ENCODE results near the gene ZNF761. TPM values are rescaled to one million over a fixed set of nuclear protein-coding genes. Genes with fewer than 3 reads are reported as not detected.
"Not testable (repeated sequence)": the region's sequence is repeated elsewhere in the genome, so short reads cannot be mapped to it uniquely, and the experiment has no call there.

ZNF761 gene
- total and polyA plus RNA-seq, 2 of the 13 experiments (the other 11 are each of a cell fraction or from before 2014, with no cell fraction given): 11.6 to 16.2 TPM

- CTCF ChIA-PET (ENCODE audit: low intra/inter-chr PET ratio, low total read pairs); H3K4me3 ChIP-seq (replicated peaks in 1 of 3; ENCODE audit: insufficient read depth in 1 of 3, low read depth in 2 of 3, low read length in 3 of 3); H3K27ac ChIP-seq (ENCODE audit: extremely low read length, insufficient read depth, low read length); in situ Hi-C loops (cut with HindIII; ENCODE audit: extremely low pct_ligation_motif_present, low pct_unique_long_range_greater_than_20kb); H3K27me3 ChIP-seq (ENCODE audit: control insufficient read depth in 1 of 2, insufficient read depth in 2 of 2, low read length in 2 of 2); intact Hi-C loops (cut with micrococcal nuclease; ENCODE audit: unreplicated experiment); H3K9me3 ChIP-seq (ENCODE audit: low read length); POLR2A ChIA-PET; FAIRE-seq; H3K9ac ChIP-seq (ENCODE audit: insufficient read depth, low read depth, low read length); H3K4me2 ChIP-seq (ENCODE audit: low read depth, low read length); H4K20me1 ChIP-seq (ENCODE audit: insufficient read depth, low read length); ATAC-seq; H3K79me2 ChIP-seq (ENCODE audit: insufficient read depth, low read length); DNase-seq (ENCODE audit: low spot score); H2AFZ ChIP-seq (ENCODE audit: low read length): not testable (repeated sequence)
- TF ChIP-seq MAFK (conservative IDR thresholded peaks at IDR 0.05 in 1 of 2, IDR thresholded peaks at IDR 0.05 in 1 of 2; ENCODE audit: low read length in 2 of 2): peak; percentile 16 to 56; a peak in 1 of 4 replicates
- Histone ChIP-seq H3K36me3 (replicated peaks in 1 of 2; ENCODE audit: control insufficient read depth in 1 of 2, insufficient read depth in 2 of 2, low read length in 2 of 2) (peaks cover 5 to 23% of the 10 kb centered on the region in 2 experiments; a peak in 4 of 5 replicates), H3K4me1 (ENCODE audit: insufficient read depth, low read length) (peaks cover 18% of the 10 kb centered on the region)
- WGBS (ENCODE audit: low lambda C conversion rate): 100% methylated on average over 1 of the region's 1 CpG
- TSS peak; percentile 30 for BruUV-seq (replicated peaks)
Measured at GRCh38 chr19:53397918-53398317, 33.9 kb upstream of the ZNF761 start.

DNA sequence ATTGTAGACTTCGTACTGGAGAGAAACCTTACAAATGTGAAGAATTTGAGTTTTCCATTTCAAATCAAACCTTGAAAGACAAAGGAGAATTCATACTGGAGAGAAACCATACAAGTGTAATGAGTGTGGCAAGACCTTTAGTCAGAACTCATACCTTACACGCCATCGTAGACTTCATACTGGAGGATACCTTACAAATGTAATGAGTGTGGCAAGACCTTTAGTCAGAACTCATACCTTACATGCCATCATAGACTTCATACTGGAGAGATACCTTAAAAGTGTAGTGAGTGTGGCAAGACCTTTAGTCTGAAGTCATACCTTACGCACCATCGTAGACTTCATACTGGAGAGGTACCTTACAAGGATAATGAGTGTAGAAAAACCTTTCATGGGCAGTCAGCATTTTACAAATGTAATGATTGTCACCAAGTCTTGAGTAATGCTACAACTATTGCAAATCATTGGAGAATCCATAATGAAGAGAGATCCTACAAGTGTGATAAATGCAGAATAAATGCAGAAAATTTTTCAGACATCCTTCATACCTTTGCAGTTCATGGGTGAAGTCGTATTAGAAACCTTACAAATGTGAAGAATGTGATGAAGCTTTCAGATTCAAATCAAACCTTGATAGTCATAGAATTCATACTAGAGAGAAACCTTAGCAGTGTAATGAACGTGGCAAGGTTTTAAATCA, 22.1 kb upstream of the ZNF761 start:
- Histone ChIP-seq H3K9ac (ENCODE audit: insufficient read depth, low read depth, low read length) (no peak overlapping the region), H4K20me1 (ENCODE audit: insufficient read depth, low read length) (no peaks in the 10 kb centered on the region), H3K4me2 (ENCODE audit: low read depth, low read length) (no peak overlapping the region), H3K79me2 (ENCODE audit: insufficient read depth, low read length) (no peaks in the 10 kb centered on the region), H3K4me1 (ENCODE audit: insufficient read depth, low read length) (no peaks in the 10 kb centered on the region), H3K36me3 (replicated peaks in 1 of 2; ENCODE audit: control insufficient read depth in 1 of 2, insufficient read depth in 2 of 2, low read length in 2 of 2) (peaks cover 10 to 35% of the 10 kb centered on the region in 2 experiments; a peak in 4 of 5 replicates), H3K27ac (ENCODE audit: extremely low read length, insufficient read depth, low read length) (no peak overlapping the region), H3K4me3 (replicated peaks in 1 of 3; ENCODE audit: insufficient read depth in 1 of 3, low read depth in 2 of 3, low read length in 3 of 3) (no peak overlapping the region), H2AFZ (ENCODE audit: low read length) (no peak overlapping the region), H3K9me3 (ENCODE audit: low read length) (peaks cover 77% of the 10 kb centered on the region), H3K27me3 (ENCODE audit: control insufficient read depth in 1 of 2, insufficient read depth in 2 of 2, low read length in 2 of 2) (no peaks in the 10 kb centered on the region)
- in situ Hi-C loops (cut with HindIII; ENCODE audit: extremely low pct_ligation_motif_present, low pct_unique_long_range_greater_than_20kb) (no loop called here), intact Hi-C loops (cut with micrococcal nuclease; ENCODE audit: unreplicated experiment) (no loop called here)
- 83% methylated on average over 7 of the region's 7 CpGs for WGBS (ENCODE audit: low lambda C conversion rate)
- no TSS peak for BruUV-seq (replicated peaks)
- FAIRE-seq (no peak), ATAC-seq (no peak), DNase-seq (ENCODE audit: low spot score) (no peak)
- CTCF ChIA-PET (ENCODE audit: low intra/inter-chr PET ratio, low total read pairs): no interaction called here
- POLR2A ChIA-PET: no interaction called here
- TF ChIP-seq KAT8 (CRISPR knock-in tag; IDR thresholded peaks at IDR 0.05): no peak
- TF ChIP-seq CREB3 (CRISPR knock-in tag; IDR thresholded peaks at IDR 0.05): no peak
- no peak for TF ChIP-seq MAFG (CRISPR knock-in tag; IDR thresholded peaks at IDR 0.05)
- TF ChIP-seq RXRA (CRISPR knock-in tag; IDR thresholded peaks at IDR 0.05): no peak
- no peak for TF ChIP-seq NFIB (CRISPR knock-in tag; IDR thresholded peaks at IDR 0.05; ENCODE audit: borderline replicate concordance)
- no peak for TF ChIP-seq ZBTB20 (CRISPR knock-in tag; IDR thresholded peaks at IDR 0.05; ENCODE audit: borderline replicate concordance, low read depth)
- no peak for TF ChIP-seq RBM22 (optimal IDR thresholded peaks at IDR 0.05; ENCODE audit: low read length)
- no peak for TF ChIP-seq POLR2AphosphoS5 (IDR thresholded peaks at IDR 0.05; ENCODE audit: low read depth, low read length)
- no peak for TF ChIP-seq CEBPB (IDR thresholded peaks at IDR 0.05; ENCODE audit: borderline replicate concordance, low read depth, low read length)
- no peak for TF ChIP-seq ZNF761 (CRISPR knock-in tag; conservative IDR thresholded peaks at IDR 0.05)
- no peak for TF ChIP-seq ZNF720 (CRISPR knock-in tag; IDR thresholded peaks at IDR 0.05)
- no peak for TF ChIP-seq SNRNP70 (IDR thresholded peaks at IDR 0.05; ENCODE audit: low read depth, low read length)
- TF ChIP-seq PRDM15 (CRISPR knock-in tag; IDR thresholded peaks at IDR 0.05): no peak
- TF ChIP-seq ERF (CRISPR knock-in tag; IDR thresholded peaks at IDR 0.05): no peak

All from HepG2 (cell line).